Measurements from ENCODE around the gene CIAO2A.
"Not testable (repeated sequence)": the region's sequence is repeated elsewhere in the genome, so short reads cannot be mapped to it uniquely, and the experiment has no call there.

CIAO2A gene

DNA sequence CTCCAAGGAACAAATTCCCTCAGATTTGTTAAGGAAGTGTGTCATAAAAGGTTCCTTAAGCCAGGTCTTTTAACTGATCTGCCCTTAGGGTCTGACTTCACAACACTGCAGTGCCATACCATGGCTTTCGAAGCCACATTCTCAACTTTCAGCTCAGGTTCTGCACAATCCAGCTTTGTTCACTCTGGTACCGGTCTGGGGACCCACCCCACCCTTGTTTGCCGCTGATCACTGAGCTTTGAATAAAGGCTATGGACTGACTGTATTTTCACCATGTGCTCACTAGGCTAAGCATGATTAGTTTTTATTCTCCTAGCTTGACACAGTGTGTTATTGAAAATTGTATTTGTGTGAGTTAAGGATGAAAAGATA is 18.0 kb upstream of the CIAO2A start:
- no peak for DNase-seq

DNA sequence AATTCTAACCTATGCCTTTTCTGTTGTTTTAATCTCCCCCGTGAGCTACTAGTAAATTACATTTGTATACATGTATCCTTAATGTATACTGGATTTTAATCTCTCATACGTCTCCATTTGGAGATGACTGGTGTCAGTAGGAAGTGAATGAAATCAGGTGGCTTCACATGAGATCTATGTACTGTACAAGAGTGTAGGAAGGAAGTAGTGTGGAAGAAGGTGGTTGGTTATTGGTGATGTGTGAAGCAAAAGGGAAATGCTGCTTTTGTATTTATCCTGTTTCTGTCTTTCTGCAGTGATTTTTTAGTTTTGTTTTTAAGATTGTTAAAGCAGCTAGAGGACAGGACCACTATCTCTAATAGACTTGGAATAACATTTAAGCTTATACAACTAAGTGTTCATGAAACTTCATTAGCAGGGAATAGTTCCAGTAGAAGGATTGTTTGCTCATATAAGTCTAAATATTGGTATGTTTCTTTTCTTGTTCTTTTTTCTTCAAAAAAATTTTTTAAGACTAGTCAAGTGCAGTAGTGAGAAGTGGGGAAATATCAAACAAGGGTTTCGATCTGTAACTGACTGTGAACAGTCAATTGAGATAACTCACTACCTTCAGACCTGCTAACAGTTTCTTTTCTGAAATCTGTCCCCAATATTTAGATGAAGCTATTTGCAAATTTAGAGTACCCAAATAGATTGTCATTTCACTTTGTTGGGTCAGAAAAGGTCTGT is 17.5 kb upstream of the CIAO2A start:
- no peak for DNase-seq

DNA sequence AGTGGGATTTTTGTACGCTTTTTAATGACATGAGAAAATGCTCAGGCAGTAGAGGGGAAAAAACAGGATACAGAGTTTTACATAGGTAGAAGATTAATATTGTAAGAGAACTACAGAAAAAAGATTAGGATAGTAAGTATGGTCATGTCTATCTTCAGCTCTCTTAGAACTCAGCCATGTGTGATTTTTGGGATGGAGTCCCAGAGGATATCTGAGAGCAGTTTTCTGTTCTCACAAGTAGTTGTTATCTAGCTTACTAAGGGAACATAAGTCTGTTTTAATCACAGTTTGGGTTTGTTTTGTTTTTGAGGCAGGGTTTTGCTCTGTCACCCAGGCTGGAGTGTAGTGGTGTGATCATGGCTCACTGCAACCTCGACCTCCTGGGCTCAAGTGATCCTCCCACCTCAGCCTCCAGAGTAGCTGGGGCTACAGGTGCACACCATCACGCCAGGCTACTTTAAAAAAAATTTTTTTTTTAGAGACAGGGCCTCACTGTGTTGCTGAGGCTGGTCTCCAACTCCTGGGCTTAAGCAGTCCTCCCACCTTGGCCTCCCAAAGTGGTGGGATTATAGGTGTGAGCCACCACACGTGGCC is 16.6 kb upstream of the CIAO2A start:
- DNase-seq: not testable (repeated sequence)

DNA sequence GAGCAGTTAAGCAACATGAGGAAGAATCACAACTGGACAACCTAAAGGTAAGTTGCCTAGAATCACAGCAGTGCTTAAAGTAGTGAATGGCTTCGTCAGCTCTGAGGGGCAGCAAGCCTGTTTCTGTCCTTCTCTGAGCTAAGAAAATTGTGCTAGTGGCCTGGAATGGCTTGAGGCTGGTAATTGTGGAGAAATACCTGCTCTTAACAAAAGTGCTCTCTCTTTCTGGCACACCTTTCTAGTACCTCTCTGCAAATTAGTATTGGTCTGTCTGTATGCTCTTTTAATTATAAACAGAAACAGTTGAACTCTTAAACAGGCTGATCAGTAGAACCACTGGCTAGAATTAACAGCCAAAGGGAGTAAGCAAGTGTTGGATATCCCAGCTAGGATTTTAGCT is 13.7 kb upstream of the CIAO2A start:
- no peak for DNase-seq

DNA sequence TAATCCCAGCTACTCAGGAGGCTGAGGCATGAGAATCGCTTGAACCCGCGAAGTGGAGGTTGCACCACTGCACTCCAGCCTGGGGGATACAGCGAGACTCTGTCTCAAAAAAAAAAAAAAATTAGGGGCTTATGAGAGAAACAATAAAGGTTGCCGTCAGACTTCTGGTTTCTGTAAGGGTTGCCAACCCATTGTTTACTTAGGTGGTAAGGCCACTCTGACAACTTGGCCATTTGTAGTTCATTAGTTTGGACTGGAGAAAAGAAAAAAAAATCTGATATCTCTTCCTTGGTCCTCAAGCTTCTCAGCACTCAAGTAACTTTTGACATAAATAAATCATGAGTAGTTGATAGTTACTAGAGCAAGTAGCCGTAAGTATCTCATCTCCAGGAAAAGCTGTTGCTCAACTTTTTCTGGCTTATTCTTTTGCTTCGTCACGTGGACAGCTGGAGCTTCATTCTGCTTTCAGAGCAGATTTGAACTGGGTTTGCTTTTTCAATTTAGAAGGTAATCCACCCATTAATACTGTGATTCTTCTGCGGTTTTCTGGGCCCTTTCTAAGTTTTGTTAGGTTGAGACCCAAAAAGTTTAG is 11.6 kb upstream of the CIAO2A start:
- no peak for DNase-seq

DNA sequence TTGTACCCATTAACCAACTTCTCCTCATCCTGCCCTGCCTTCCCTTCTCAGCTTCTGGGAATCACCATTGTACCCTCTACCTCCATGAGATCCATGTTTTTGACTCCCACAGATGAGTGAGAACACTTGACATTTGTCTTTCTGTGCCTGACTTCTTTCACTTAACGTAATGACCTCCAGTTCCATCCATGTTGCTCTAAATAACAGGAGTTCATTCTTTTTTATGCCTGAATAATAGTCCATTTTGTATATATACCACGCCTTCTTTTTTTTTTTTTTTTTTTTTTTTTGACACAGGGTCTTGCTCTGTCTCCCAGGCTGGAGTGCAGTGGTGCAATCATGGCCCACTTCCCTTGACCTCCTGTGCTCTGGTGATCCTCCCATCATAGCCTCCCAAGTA is 8.9 kb upstream of the CIAO2A start:
- DNase-seq: no peak

DNA sequence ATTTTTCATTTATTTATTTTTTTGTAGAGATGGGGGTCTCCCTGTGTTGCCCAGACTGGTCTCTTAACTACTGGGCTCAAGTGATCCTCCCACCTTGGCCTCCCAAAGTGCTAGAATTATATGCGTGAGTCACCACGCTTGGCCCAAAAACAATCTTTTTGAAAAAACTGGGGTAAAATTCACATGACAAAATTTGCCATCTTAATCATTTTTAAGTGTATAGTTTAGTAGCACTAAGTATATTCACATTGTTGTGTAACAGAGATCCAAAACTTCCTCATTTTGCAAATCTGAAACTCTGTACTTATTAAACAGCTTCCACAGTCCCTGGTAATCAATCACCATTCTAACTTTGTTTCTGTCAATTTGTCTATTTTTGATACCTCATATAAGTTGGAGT is 7.3 kb upstream of the CIAO2A start:
- no peak for DNase-seq

DNA sequence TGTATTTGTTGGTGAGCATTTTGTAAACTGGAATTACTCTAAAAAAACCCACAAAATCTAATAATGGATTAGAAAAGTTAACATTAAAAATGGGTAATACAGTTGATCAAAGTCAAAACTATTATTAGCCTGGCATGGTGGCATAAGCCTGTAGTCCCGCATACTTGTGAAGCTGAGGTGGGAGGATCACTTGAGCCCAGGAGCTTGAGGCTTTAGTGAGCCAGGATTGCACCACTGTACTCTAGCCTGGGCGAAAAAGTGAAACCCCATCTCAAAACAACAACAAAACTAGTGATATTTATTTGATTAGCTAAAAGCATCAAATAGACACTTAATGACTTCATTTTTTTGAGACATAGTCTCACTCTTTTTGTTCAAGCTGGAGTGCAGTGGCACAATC is 5.7 kb upstream of the CIAO2A start:
- no peak for DNase-seq

DNA sequence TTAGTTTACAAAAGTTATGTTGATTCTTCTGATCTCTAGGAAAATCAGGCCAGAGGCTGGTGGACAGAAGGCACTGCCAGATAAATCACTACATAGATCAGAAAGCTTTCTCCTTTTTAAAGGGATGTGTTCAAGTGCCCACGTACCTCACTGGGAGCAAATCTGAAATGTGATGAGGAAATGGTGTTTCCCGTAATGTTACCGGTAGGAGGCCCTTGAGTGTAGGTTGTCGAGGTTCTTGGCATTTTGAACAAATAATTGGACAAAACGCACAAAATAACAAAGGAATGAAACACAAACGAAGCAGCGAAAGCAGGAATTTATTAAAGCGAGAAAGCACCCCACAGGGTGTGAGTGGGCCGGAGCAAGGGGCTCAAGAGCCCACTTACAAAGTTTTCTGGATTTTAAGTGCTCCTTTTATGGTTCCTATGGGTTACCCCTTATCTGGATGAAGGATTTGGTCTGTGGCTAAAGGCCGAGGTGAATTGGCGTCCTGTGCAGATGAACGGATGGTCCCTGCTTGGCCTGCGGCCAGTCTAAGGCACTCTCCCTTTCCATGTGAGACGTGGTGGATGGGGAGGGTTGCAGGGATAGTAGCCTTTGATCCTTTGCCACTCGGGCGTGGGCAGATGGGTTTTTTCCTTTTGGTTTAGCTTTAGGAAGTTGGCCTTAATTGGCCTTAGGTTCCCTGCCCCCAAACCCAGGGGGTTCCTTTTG is 3.2 kb upstream of the CIAO2A start:
- DNase-seq: peak in 2 of 3 experiments; percentile 26 to 70

DNA sequence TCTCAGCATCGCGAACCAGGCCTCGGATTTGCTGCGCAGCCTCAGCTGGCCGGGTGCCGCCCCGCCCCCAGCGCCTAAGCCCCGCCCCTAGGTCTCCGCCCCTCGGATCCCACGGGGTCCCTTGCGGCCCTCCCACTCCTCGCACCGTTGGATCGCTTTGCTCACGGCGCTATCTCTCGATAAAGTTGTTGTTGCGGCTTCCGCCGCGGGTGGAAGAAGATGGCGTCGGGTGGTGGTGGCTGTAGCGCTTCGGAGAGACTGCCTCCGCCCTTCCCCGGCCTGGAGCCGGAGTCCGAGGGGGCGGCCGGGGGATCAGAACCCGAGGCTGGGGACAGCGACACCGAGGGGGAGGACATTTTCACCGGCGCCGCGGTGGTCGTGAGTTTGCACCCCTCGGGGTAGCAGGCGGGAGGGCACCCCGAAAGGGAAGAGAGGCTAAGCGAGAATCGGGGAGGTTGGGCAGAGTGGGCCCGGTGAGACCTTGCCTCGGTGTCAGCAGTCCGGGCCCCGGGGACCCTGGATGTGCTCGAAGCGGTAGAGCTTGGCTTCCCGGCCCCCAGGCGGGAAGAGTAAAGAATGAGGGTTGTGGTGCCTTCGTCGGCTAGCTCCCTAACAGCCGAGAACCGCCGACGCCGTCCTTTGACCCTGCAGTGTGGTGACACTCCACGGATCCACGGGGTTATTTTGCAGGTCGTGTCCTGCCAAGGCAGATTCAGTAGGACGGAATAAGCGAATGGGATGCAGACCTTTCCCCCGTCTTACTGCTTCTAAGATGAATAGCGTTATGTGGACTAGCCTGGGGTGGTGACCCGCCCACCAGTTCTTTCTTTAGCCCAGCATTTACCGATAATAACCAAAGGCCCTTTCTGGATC is 2.4 kb upstream of the CIAO2A start, which contains the start of gene SNX1:
Gene SNX1 (plus strand): TSS at position 188 of the 873 bp plus-strand sequence. CDS start 32 bp downstream, at position 220.
- peak; percentile 89 to 97 (median 94) for DNase-seq

DNA sequence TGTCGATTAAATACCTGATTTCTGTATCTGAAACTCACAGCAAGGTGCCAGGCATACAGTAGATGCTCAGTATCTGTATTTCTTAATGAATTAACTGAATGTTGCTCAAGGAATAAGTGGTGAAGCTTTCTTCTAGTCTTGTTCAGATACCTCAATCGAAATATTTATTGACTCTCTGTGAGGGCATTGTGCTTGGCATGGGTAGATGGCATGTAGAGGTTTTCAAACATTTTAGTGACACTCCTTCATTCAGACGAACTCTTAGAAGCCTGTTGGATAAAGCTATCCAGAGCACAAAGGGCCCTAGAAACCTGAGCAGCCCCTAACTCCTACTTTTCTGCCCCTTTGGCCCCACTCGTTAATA is 1.8 kb upstream of the CIAO2A start:
- no peak for DNase-seq

DNA sequence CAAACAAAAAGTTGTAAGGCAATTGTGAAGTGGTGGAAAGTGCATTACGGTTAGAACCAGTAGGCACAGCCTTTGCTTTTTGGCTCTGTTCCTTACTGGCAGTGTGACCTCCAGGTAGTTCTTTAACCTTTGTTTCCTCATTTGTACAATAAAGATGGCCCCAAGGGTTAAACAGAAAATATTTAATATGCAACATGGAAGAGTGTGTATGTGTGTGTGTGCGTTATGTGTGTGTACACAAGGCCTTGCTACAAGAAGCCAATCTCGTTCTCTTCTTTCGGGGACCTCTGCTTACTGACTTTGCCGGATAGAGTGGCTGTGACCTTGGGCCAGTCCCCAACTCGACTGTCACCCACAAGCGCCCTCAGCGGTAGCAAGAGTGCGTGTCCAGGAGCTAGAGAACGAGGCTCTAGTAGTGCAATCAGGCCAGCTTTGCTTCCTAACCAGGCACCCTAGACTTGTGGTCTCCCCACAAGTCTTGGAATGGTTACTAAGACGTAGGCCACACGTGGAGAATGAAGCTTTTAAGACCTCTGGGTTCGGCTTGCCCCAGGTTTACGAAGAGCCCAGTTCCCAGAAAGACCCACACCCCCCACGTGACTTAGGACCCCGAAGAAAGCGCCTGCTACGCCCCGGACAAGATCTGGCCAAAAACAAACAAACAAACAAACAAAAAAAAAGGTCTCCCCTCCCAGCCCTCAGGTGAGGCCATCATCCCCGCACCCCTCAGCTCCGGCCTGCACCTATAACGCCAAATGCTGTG is 593 bp downstream of the CIAO2A start:
- peak in 2 of 3 experiments; percentile 12 to 85 for DNase-seq

DNA sequence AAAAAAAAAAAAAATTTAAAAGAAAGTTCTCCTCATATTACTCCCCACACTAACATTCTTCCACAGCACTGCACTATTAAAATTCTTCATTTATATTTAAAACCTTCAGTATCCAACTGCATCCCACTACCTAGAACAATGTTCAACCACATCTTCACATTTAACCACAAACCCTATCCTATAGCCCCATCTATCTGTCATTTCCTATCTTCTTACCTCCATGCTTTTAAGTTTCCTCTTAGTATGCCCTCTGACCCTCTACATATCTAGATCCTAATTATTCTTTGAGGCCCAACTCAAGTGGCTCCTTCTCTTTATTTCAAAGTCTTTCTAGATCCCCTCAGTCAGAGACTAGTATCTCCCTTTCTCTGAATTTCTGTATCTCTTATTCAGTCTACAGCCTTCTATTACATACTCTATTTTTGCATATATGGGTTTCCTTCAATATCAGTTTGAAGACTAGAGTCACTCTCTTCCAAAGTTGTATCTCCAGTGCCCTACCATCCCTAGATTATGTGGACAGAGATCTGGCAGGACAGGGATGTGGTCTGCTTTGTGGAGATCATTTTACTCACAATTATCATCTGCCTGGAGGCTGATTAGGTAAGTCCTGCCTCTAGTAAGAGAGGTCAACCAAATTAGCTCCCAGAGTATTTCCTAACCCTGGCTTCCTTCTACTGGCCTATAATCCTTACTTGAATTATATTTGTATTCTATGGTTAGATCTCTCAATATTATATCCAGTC is 1.4 kb downstream of the CIAO2A start:
- peak in 1 of 3 experiments; percentile 24 for DNase-seq

DNA sequence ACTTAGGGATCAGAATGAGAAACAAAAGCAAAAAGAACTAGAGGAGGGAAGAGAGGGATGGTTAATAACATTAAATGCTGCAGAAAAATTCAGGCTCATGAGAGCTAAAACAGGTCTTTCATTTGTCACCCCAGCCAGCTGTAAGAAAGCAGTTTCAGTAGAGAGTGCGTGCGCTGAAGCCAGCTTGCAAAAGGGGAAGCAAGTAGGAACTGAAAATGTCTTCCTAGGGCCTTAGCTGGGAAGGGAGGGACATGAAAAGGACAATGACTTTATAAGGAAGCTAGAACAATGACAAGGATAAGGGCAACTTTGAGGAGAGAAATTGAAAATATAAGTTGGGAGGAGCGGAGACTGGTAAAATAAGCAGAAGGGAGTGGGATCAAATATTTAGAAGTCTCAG is 3.1 kb downstream of the CIAO2A start:
- DNase-seq: no peak

DNA sequence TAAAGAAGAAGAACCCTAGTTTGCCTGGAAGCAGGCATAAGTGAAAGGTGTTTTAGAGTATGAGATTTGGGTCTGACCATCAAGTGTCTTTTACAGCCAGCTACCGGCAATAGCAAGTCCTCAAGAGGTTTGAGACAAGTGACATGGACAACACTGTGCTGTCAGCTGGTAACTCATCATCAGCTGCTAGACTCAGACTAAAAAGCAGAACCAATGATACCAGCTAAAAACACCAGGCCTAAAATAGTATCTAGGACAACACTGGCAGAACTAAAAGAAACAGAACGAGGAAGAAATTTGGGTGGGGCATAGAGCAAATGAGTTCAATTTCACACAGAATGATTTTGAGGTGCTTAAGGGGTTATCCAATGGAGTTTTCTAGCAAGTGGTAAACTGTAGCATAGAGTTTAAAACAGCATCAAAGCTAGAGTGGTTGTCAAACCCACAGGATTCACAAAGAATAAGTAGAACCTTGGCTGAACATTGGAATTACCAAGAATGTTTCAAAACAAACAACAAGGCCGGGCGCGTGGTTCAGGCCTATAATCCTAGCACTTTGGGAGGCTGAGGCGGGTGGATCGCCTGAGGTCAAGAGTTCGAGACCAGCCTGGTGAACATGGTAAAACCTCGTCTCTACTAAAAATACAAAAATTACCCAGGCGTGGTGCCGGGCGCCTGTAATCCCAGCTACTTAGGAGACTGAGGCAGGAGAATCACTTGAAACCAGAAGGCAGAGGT is 3.9 kb downstream of the CIAO2A start:
- DNase-seq: no peak

DNA sequence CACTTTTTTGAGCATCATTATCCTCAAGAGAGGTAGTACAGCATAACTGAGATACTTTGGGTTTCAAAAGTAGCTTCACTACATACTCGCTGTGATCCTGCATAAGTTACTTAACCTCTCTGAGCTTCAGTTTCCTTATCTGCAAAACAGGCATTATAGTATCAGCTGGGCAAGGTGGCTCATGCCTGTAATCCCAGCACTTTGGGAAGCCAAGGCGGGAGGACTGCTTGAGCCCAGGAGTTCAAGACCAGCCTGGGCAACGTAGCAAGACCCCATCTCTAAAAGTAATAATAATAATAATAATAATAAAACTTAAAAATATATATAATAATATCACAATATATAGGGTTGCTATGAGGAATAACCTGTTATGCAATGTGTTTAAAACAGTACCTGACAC is 10.9 kb downstream of the CIAO2A start:
- DNase-seq: no peak

DNA sequence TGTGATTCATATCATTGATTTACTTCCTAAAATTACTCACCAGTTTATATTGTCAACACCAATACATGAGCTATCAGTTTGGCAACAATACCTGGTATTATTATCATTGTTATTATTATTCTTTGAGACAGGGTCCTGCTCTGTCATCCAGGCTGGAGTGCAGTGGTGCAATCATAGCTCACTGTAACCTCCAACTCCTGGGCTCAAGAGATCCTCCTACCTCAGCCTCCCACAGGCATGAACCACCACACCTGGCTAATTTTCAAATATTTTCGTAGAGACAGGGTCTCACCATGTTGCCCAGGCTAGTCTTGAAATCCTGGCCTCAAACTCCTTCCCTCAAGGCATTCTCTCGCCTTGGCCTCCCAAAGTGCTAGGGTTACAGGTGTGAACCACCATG is 20.1 kb downstream of the CIAO2A start:
- not testable (repeated sequence) for DNase-seq

DNA sequence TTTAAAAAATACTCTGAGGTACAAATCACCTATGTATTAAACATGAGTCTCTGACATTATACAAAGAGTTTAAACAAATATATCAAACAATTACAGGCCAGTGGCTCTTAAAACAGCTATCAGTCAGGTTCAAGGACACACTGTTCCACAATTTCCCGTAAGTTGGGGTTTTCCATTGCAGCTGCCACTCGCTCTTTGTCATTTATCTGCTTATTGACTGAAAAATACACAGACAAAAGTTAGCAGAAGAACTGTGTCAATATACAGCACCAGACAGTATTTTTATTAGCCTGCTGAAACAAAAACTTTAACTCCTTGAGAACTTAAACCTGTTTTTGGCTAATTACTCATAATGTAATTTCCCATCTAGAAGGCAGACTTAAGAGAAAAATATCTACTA is 20.8 kb downstream of the CIAO2A start:
- DNase-seq: peak in 1 of 3 experiments; percentile 70

DNA sequence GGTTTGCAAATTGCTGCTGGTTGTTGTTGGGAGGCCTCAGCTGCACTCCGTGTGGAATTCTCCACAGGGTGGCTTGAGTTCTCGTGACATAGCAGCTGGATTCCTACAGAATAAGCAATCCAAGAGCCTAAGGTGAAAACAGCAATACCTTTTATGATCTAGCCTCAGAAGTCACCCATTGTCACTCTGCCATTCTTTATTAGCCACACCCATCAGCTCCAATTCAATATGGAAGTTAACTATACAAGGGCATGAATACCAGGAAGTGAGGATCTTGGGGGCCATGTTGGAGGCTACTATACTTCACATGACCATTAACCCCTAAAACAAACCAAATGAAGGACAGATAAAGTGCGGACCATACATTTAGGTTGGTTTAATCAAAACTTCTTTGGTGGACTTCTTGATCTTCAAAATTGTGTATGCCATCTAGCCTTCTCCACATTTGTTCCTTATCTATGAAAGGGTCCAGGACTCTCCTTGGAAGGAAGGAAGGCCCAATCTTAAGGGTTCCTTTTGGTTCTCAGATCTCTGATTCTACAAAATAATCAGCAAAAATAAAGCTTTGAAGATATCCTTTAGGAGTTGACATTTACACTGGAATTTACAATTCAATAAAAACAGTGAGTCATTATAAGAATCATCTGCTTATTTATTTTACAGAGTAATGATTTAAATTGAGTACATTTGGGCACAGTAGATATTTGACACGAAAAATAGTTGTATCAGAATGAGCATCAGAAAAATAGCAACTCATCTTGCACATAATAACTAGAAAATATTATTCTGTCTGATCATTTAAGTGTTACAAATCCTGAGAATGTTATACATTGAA is 21.5 kb downstream of the CIAO2A start:
- peak in 1 of 3 experiments; percentile 19 for DNase-seq
